MM.1S (cell line): ENCODE data around the gene SNTG2.

ENCODE experiments used
- DNase-seq: peaks from one replicate; pipeline ENCODE4 v3.0.0-alpha.2; 2015
- H2AFZ ChIP-seq: fragments of 300-600 bp; sonication (generic); 2 replicates; pipeline ENCODE4 v1.6.0; 2016; ENCODE audit warnings: antibody characterized with exemption, low read length
- H3F3A ChIP-seq: fragments of 300-600 bp; sonication (generic); 2 replicates; pipeline ENCODE4 v1.6.1; 2016; ENCODE audit warnings: mild to moderate bottlenecking, antibody characterized with exemption, low read length, moderate library complexity, mixed read lengths; ENCODE audit not compliant: insufficient read depth
- H3K27ac ChIP-seq: fragments of 300-600 bp; sonication (generic); 2 replicates; pipeline ENCODE4 v1.5.1; 2016; ENCODE audit warnings: mild to moderate bottlenecking, low read length
- H3K27me3 ChIP-seq: fragments of 300-600 bp; sonication (generic); replicated peaks from 2 replicates; pipeline ENCODE4 v1.6.0; 2016; ENCODE audit warnings: low read length; ENCODE audit not compliant: insufficient read depth
- H3K36me3 ChIP-seq: fragments of 300-600 bp; sonication (generic); replicated peaks from 2 replicates; pipeline ENCODE4 v1.6.1; 2016; ENCODE audit warnings: mild to moderate bottlenecking, low read length, mixed read lengths; ENCODE audit not compliant: insufficient read depth
- H3K4me1 ChIP-seq: fragments of 300-600 bp; sonication (generic); 2 replicates; pipeline ENCODE4 v1.6.1; 2016; ENCODE audit warnings: low read length, mixed read lengths
- H3K4me2 ChIP-seq: fragments of 300-600 bp; sonication (generic); 2 replicates; pipeline ENCODE4 v1.6.0; 2016; ENCODE audit warnings: low read depth, low read length
- H3K4me3 ChIP-seq: fragments of 300-600 bp; sonication (generic); 2 replicates; pipeline ENCODE4 v1.5.1; 2016; ENCODE audit warnings: low read length, mixed read lengths
- H3K79me2 ChIP-seq: fragments of 300-600 bp; sonication (generic); 2 replicates; pipeline ENCODE4 v1.6.1; 2016; ENCODE audit warnings: mixed run types, low read length, mixed read lengths
- H3K9ac ChIP-seq: fragments of 300-600 bp; sonication (generic); 2 replicates; pipeline ENCODE4 v1.6.1; 2016; ENCODE audit warnings: low read length, mixed read lengths
- H3K9me2 ChIP-seq: fragments of 300-600 bp; sonication (generic); replicated peaks from 2 replicates; pipeline ENCODE4 v1.6.1; 2016; ENCODE audit warnings: mild to moderate bottlenecking, low read length, mixed read lengths; ENCODE audit not compliant: insufficient read depth
- H3K9me3 ChIP-seq: fragments of 300-600 bp; sonication (generic); replicated peaks from 2 replicates; pipeline ENCODE4 v1.6.1; 2016; ENCODE audit warnings: mild to moderate bottlenecking, low read length, mixed read lengths; ENCODE audit not compliant: insufficient read depth
- H4K20me1 ChIP-seq: fragments of 300-600 bp; sonication (generic); 2 replicates; pipeline ENCODE4 v1.6.1; 2016; ENCODE audit warnings: mild to moderate bottlenecking, low read length, moderate library complexity, mixed read lengths; ENCODE audit not compliant: insufficient read depth
- CTCF ChIP-seq: fragments of 300-600 bp; sonication (generic); IDR thresholded peaks from 2 replicates; pipeline ENCODE4 v1.5.1; 2016; ENCODE audit warnings: antibody characterized with exemption, low read length, mixed read lengths
- EZH2 ChIP-seq: fragments of 300-600 bp; sonication (generic); optimal IDR thresholded peaks from 2 replicates; pipeline ENCODE3; 2017; ENCODE audit warnings: low read depth, mild to moderate bottlenecking, antibody characterized with exemption, low read length, mixed read lengths
- EZH2phosphoT487 ChIP-seq: fragments of 300-600 bp; sonication (generic); IDR thresholded peaks from 2 replicates; pipeline ENCODE4 v1.6.1; 2018; ENCODE audit warnings: antibody characterized with exemption, low read length

SNTG2 gene

GRCh38 chr2:1209761-1210160 lies 259.1 kb downstream of the SNTG2 start:
- no peak for TF ChIP-seq EZH2phosphoT487
- no peak for TF ChIP-seq EZH2
- no peak for TF ChIP-seq CTCF
- Histone ChIP-seq H3K36me3 (no peaks in the 10 kb centered on the region), H3K4me3 (no peak overlapping the region)

DNA sequence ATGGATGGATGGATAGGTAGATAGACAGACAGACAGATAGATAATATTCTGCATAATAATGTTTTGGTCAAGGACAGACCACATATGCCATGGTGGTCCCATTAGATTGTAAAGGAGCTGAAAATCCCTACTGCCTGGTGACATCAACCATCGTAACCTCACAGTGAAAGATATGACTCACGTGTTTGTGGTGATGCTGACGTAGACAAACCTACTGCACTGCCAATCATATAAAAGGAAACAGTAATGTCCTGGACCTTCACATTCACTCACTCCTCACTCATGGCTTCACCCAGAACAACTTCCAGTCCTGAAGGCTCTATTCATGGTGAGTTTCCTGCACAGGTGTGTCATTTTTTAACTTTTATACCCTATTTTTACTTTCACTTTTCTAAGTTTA lies 259.7 kb downstream of the SNTG2 start:
- H3K79me2 ChIP-seq, result no peaks in the 10 kb centered on the region
- H3K9ac ChIP-seq, result no peak overlapping the region
- no peaks in the 10 kb centered on the region for H4K20me1 ChIP-seq
- DNase-seq, result no peak
- no peaks in the 10 kb centered on the region for H3K27me3 ChIP-seq
- H3K4me3 ChIP-seq, result no peak overlapping the region
- no peaks in the 10 kb centered on the region for H3K9me3 ChIP-seq
- H2AFZ ChIP-seq, result no peak overlapping the region
- H3K9me2 ChIP-seq, result no peaks in the 10 kb centered on the region
- H3F3A ChIP-seq, result no peaks in the 10 kb centered on the region
- no peak overlapping the region for H3K4me2 ChIP-seq
- H3K27ac ChIP-seq, result no peak overlapping the region
- no peaks in the 10 kb centered on the region for H3K4me1 ChIP-seq
- TF ChIP-seq EZH2 (no peak), EZH2phosphoT487 (no peak), CTCF (no peak)
- no peaks in the 10 kb centered on the region for H3K36me3 ChIP-seq

More at GRCh38 chr2:1209761-1210160, 259.1 kb downstream of the SNTG2 start:
- H3K27ac ChIP-seq, result no peak overlapping the region
- H3K27me3 ChIP-seq, result no peaks in the 10 kb centered on the region
- no peak overlapping the region for H3K4me2 ChIP-seq
- H3K9me3 ChIP-seq, result no peaks in the 10 kb centered on the region
- no peaks in the 10 kb centered on the region for H3K4me1 ChIP-seq
- H3K9me2 ChIP-seq, result no peaks in the 10 kb centered on the region
- H4K20me1 ChIP-seq, result no peaks in the 10 kb centered on the region
- H3K79me2 ChIP-seq, result no peaks in the 10 kb centered on the region
- no peak overlapping the region for H3K9ac ChIP-seq
- no peaks in the 10 kb centered on the region for H3F3A ChIP-seq
- H2AFZ ChIP-seq, result no peak overlapping the region
- DNase-seq, result no peak

DNA sequence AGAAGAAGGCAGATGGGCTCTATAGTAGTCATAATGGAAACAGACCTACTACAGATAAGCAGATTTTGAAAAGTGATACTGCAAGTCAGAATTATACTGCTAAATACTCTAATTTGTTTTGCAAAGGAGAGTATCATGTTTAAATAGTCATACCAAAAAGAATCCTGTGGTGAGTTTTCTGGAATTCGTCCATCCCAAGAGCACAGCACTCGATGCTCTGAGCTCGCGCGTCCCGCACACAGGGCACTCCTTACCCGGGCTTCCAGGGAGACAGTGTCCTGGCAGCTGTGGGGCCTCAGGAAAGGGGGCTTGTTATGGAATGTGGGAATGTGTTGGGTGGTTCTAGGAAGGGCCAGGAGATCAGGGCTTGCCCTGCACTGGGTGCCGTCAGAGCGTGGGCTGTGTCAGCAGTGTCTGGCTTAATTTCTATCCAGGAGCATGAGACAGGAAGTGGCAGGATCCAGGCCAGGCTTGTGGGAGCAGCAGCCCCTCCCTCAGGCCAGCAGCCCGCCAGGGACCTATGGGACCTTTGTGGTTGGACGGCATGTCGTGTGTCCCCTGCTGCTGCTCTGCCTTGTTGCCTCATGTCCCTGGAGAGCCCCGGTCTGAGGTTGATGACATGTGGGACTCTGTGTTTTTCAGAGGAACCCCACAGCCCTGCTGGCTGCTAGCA lies 269.4 kb downstream of the SNTG2 start:
- Histone ChIP-seq H3K4me3 (no peak overlapping the region), H3K9me3 (no peaks in the 10 kb centered on the region), H2AFZ (no peak overlapping the region), H3K4me1 (no peaks in the 10 kb centered on the region), H3K9ac (no peak overlapping the region), H3K27ac (no peak overlapping the region), H3K79me2 (no peaks in the 10 kb centered on the region), H3K4me2 (no peak overlapping the region), H4K20me1 (no peaks in the 10 kb centered on the region), H3K36me3 (no peaks in the 10 kb centered on the region), H3F3A (no peaks in the 10 kb centered on the region), H3K27me3 (no peaks in the 10 kb centered on the region), H3K9me2 (no peaks in the 10 kb centered on the region)
- DNase-seq, result no peak
- TF ChIP-seq EZH2phosphoT487 (no peak), CTCF (no peak), EZH2 (no peak)
